Left ventricle myocardium inferior (tissue), 1 donor: ENCODE results near the gene ZCCHC24. TPM values are rescaled to one million over a fixed set of nuclear protein-coding genes. Genes with fewer than 3 reads are reported as not detected.

ENCODE experiments used
- DNase-seq: peaks from one replicate; pipeline ENCODE4 v3.0.0-alpha.2; 2020
- H3K27ac ChIP-seq: fragments of 200-600 bp; replicated peaks from 2 replicates; pipeline ENCODE4 v1.8.0; 2021
- H3K27me3 ChIP-seq: fragments of 200-600 bp; 2 replicates; pipeline ENCODE4 v1.8.0; 2021; ENCODE audit warnings: low read depth
- H3K36me3 ChIP-seq: fragments of 200-600 bp; 2 replicates; pipeline ENCODE4 v1.8.0; 2021
- H3K4me1 ChIP-seq: fragments of 200-600 bp; 2 replicates; pipeline ENCODE4 v1.8.0; 2021
- H3K4me3 ChIP-seq: fragments of 200-600 bp; 2 replicates; pipeline ENCODE4 v1.8.0; 2021; ENCODE audit warnings: mild to moderate bottlenecking, moderate library complexity
- H3K9me3 ChIP-seq: fragments of 200-600 bp; replicated peaks from 2 replicates; pipeline ENCODE4 v1.8.0; 2021
- CTCF ChIP-seq: fragments of 200-600 bp; IDR thresholded peaks from 2 replicates; pipeline ENCODE4 v1.8.0; 2021; ENCODE audit warnings: antibody characterized with exemption, mild to moderate bottlenecking, borderline replicate concordance
- intact Hi-C: fragments of 100-400 bp; cut with micrococcal nuclease; formaldehyde crosslinking; loops from one replicate; pipeline ENCODE4 v1.11.0; 2022
- total RNA-seq: library from RNA; stranded (reverse); fragmentation: NEBNext Ultra II Directional; extraction: Animal tissue kit (Norgen Biotek cat#: 25700); gene quantifications from one replicate; pipeline ENCODE4 v1.2.1, GENCODE V29; 2021
- donor health status: DM: no; HTN: yes; CAD: no; lungs with severe emphysema.

The ZCCHC24 gene
- total RNA-seq, 1 donor from 2014 or later, result 47.5 TPM

GRCh38 chr10:79354615-79355014 lies 90.8 kb downstream of the ZCCHC24 start:
- intact Hi-C loops, result no loop called here
- H3K4me1 ChIP-seq, result peaks cover 6% of the 10 kb centered on the region
- H3K27me3 ChIP-seq, result no peaks in the 10 kb centered on the region
- no peak for DNase-seq
- TF ChIP-seq CTCF, result no peak
- H3K4me3 ChIP-seq, result no peak overlapping the region
- no peak overlapping the region for H3K27ac ChIP-seq
- no peaks in the 10 kb centered on the region for H3K9me3 ChIP-seq
- peaks cover 73% of the 10 kb centered on the region for H3K36me3 ChIP-seq

GRCh38 chr10:79354141-79354540 lies 91.3 kb downstream of the ZCCHC24 start:
- Histone ChIP-seq H3K9me3 (no peaks in the 10 kb centered on the region), H3K4me1 (peaks cover 11% of the 10 kb centered on the region), H3K27me3 (no peaks in the 10 kb centered on the region), H3K4me3 (no peak overlapping the region), H3K36me3 (peaks cover 78% of the 10 kb centered on the region), H3K27ac (no peak overlapping the region)
- no peak for TF ChIP-seq CTCF
- intact Hi-C loops, result no loop called here
- no peak for DNase-seq

- TF ChIP-seq CTCF, result no peak
- H3K4me1 ChIP-seq, result peaks cover 15% of the 10 kb centered on the region
- intact Hi-C loops, result no loop called here
- no peak overlapping the region for H3K4me3 ChIP-seq
- H3K36me3 ChIP-seq, result peaks cover 82% of the 10 kb centered on the region
- H3K27ac ChIP-seq, result no peak overlapping the region
- H3K27me3 ChIP-seq, result no peaks in the 10 kb centered on the region
- no peak for DNase-seq
- no peaks in the 10 kb centered on the region for H3K9me3 ChIP-seq
Measured at GRCh38 chr10:79353726-79354125, 91.7 kb downstream of the ZCCHC24 start.

GRCh38 chr10:79353000-79353406 lies 92.4 kb downstream of the ZCCHC24 start:
- no peak for DNase-seq
- Histone ChIP-seq H3K4me1 (peaks cover 22% of the 10 kb centered on the region), H3K27me3 (no peaks in the 10 kb centered on the region), H3K9me3 (no peaks in the 10 kb centered on the region), H3K4me3 (no peak overlapping the region), H3K36me3 (peaks cover 84% of the 10 kb centered on the region), H3K27ac (no peak overlapping the region)
- TF ChIP-seq CTCF, result no peak
- intact Hi-C loops, result no loop called here

- Histone ChIP-seq H3K9me3 (no peaks in the 10 kb centered on the region), H3K4me1 (peaks cover 29% of the 10 kb centered on the region), H3K36me3 (peaks cover 80% of the 10 kb centered on the region), H3K4me3 (no peak overlapping the region), H3K27ac (no peak overlapping the region), H3K27me3 (no peaks in the 10 kb centered on the region)
- intact Hi-C loops, result no loop called here
- no peak for TF ChIP-seq CTCF
- no peak for DNase-seq
Measured at GRCh38 chr10:79352035-79352877, 93.2 kb downstream of the ZCCHC24 start.
